Dermis blood vessel endothelial cell (primary cell): ENCODE data around the gene GATB. TPM values are rescaled to one million over a fixed set of nuclear protein-coding genes. Genes with fewer than 3 reads are reported as not detected.

Source experiments
- DNase-seq: peaks from one replicate; pipeline ENCODE4 v3.0.0; 2010
- total RNA-seq: library from RNA; depleted of rRNA; stranded (reverse); fragments of >200 nt; gene quantifications from 2 replicates; pipeline ENCODE4 v1.2.3, GENCODE V29; 2014

GATB gene
- total RNA-seq, 1 donor from 2014 or later = 13.4 TPM

DNA sequence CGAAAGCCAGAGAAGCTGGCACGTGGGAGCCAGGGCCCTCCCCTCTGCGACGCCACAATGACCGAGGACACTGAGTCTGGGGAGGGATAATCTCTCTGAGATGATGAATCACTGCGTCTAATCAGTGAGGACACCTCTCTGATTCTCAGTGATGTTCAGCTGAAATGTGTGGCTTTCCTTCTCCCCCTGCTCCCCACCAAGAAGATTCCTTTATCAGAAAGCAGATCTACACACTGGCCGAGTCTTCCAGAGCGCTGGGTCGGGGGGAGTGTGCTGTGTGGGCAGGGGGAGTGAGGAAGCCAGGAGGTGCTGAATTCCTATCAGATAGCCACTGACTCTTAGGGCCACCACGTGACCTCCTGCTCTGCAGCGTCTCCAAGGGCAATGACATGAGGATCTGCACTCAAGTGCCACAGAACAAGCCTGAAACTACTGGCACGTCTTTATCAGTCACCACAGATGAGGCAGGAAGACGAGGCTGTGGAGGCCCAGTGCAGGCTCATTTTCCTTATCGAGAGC lies 89.2 kb downstream of the GATB start:
- no peak for DNase-seq

DNA sequence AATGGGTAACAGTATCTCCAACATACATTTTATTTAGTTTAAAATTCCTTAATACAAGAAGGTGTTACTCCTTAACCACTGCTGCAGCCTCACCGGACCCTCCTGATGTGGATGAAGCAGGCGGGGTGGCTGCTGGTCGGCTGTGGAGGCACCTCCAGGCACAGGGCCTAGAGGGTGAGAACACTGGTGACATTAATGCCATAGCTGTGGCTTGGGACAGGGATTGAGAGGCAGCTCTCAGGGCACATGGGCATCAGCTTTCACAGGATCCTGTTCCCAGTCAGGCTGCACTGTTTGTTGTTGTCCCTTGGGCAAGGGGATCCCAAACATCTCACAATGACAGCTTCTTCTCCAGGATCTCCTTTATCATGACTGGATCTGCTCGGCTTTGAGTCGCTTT lies 90.0 kb downstream of the GATB start:
- no peak for DNase-seq

DNA sequence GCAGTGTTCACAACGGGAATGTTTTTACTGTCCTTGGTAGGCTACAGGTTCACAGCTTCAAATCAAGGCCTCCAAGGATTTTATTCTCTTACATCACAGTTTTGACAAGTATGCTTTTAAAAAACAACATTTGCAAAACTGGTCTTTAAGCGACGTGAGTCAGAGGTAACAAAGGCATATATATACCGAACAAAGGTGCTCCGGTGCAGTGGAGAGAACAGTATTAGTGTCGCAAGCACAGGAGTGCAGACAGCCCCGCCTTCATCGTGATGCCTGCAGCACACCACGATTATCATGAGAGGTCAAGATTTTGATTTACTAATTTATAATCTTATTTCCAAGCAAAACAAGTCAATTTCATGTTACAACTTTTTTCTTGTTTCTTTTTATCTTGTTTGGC lies 90.8 kb downstream of the GATB start:
- no peak for DNase-seq

DNA sequence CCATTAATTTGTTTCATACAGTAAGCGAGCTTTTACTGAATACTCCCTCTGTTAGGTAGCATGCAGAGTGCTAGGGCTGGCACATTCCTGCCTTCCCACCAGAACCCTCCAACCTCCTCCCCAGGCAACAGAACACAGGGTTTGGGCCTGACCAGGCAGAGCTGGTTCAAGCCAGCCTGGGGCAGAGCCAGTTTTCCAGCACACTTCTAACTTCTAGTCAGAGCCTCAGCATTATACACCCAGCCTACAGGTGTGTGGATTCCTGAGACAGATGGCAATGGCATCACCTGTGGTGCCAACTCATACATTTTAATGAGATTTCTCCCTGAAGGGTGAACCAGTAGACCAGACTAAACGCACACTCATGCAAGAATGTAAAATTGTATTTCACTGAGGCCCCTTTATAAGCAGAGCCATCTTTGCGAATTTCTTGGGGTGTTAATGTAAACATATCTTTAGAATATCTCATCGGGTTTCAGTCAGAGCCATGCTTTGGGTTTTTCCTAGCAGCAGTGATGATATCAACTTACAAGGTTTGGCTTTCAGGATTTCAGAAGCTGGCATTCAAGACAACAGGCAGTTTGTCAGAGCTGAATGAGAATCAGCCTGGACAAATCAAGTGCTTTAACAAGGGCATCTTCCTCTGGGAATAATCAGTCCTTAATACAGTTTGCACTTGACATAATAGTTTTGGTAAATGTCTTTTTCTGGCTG lies 92.0 kb downstream of the GATB start:
- DNase-seq = no peak

DNA sequence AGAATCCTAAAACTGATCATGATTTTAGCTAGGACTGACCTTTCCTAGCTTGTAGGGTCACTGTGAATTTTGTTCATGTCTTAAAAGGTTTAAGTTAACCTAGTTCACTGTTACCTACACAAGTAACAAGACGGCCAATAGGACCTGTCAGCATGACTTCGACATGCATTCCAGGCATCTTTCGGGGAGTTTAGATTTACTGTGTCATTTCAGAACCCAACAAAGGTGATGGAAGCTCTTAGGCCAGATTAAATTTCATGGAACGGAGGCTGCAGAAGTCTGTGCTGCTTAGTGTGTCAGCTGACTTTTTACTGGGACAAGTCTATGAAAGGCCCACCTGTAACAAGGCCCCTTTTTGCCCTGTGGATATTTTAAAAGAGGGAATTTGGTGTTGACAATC lies 93.1 kb downstream of the GATB start:
- DNase-seq = no peak

DNA sequence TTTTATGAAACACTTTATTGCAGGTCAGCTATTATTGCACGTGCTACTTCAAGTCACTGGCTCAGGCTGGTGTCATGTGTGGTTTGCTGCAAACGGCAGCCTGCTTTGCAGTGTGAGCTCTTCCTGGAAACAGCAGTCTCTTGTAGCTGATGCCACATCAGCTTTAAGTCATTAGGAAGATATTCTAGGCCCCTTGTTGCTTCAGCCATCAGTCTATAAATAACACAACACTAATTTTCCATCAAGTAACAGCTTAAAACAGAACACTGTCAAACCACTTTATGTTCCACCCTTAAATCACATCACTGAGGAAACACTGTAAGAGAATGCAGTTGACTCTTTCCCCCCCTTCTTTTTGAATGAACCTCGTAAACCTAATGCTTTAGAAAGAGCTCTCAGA lies 93.8 kb downstream of the GATB start:
- no peak for DNase-seq

DNA sequence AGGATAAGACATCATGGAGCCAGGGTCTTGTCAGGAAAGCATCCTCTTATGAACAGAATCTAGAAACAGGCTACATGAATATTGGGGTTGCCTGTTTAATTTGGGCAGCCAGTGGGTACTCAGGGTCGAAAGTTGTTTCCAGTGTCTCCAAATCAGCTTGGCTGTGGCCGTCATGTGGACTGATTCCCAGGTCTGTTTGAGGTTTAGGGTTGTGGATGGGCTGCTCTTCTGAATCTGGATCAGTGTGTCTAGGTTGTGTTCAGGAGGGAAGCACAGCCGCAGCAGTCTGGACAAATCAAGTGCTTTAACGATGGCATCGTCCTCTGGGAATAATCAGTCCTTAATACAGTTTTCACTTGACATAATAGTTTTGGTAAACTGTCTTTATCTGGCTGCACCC lies 94.3 kb downstream of the GATB start:
- no peak for DNase-seq

DNA sequence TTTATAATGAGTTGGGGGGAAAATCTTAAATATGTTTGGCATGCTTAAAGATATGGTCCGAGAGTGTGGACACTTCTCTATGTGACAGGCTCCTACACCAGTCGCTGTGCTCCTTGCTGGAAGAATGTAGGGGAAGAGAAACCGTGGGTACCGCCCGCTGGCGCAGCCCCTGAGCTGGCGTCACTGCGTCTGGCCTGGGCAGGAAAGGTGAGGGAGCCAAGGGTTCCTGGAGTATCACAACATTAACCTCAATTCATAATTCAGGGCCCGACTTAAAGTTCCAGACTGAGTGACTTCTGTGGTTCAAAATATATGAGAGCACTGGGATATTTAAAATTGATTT lies 95.1 kb downstream of the GATB start:
- DNase-seq = no peak

DNA sequence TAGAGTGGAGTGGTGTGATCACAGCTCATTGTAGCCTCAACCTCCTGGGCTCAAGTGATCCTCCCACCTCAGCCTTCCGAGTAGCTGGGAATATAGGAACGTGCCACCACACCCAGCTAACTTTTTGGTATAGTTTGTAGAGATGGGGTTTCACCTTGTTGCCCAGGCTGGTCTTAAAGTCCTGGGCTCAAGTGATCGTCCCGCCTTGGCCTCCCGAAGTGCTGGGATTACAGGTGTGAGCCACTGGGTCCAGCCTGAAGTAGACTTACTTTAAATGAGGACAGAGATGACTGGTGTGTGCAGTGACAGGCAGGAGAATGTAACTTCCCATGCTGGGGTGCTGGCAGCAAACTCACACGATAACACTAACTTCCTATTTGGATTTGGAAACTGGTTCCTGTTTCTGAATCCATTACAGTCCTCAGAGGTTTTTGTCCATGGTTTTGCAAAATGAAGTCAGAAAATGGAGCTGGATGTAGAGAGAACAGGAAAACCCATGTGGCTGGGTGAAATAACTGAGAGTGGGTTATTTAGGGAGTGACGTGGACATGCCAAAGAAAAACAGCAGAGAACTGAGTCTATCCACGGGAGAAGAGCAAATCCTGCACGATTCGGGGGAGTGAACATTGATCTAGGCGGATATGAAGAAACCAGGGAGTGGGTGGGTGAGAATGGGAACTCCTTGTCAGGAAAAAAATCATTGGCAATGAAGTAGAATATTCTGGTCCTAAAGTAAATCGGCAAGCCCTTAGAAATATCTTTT lies 95.6 kb downstream of the GATB start:
- no peak for DNase-seq

DNA sequence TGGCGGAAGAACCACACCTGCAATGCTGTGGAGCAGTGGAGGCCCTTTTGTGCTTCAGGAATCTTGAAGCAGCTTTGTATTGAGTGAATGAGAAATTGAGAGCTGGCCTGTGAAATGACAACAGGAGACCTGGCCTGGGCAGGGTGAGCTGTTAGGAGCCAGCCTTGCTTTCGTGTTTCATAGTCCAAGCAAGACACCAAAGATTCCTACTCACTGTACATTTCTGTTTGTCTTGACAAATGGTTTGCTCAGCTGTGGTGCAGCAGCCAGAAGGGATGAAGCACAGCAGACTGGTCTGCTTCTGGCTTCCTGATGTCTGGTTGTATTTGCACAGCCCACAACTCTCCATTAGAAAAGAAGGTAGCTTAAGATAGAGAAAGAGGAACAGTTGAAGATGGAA lies 96.5 kb downstream of the GATB start:
- no peak for DNase-seq

DNA sequence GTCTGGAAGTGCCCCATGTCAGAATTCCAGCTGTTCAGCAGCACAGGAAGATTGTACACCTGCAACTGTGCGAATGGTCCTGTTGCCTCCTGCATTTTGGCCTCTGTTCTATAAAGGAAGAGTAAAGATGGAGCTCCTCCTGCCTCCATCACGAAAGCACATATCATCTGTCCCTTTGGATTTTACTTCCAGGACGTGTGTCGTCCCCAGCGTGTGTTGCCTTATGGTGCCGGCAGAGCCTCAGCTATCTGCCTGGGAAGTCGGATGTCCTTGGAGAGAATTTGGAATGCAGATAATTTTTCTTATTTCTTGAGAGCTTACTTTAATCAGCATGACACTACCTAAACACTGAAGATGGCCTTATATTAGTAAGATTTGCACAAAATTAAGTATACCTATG lies 97.7 kb downstream of the GATB start:
- no peak for DNase-seq

DNA sequence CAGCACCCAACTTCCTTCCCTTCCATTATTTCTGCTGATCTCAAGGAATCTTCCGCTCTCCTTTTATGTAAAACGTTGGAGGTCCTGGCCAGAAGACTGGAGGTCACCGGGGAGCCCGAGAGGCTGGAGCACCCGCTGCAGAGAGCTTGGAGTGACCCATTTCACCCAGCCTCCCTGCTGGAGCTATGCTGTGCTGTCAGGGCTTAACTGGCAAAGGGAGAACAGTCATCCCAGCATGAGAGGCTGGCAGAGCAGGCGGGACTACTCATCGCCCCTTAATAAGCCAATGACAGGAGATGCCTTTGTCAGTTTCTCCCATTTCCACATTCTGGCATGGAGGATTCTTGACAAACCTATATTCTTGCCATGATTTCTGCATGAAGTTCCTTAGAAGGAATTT lies 98.9 kb downstream of the GATB start:
- no peak for DNase-seq

DNA sequence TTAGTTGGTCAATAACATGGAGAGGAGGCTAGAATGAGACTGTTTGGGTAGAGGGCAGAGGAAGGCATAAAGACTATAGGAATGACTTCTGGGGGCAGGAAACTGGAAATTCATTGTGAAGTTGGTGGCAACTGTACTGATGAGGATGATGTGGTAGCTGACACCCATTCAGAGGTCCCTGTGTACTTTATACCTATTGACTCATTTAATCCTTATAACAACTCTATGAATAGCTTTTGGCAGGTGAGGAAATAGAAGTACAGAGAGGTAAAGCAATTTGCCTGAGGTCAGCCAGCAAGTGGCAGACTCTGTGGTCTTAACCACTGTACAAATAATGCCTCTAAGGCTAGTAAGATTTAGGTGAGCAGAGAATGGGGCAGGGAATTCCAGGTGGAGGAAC lies 100.1 kb downstream of the GATB start:
- DNase-seq = no peak

DNA sequence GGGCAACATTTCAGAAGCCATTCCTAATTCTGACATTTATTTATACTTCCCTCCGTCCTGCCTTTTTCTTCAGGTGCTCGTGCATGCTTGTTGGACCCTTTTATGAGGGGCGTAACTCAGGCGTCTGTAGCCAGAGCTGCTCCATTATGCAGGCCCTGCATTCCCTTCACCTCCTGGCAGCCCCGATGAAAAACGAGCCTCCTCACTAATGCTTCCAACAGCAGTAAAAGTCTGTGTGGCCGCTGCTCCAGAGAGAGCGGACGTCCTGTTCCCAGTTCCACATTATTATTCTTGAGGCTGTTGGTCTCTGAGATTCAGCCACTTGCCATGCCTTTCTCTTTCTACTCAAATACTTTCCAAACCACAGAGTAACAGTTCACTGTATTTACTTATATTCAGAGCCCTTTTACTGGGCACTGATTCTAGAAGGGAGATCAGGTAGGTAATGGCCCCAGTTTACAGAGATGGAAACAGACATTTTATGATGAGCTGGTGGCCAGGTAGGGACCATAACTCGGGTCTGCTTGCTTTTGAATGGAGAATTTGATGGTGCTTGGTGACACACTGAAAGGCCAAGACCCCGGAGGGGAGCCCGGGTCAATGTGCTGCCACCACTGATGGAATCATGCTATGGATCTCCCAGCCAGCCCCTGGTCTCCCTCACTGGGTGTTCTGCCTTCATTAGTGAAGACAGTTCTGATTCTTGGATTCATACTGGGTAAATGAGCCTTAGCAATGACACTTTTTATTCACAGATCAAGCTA lies 101.0 kb downstream of the GATB start:
- DNase-seq = no peak

DNA sequence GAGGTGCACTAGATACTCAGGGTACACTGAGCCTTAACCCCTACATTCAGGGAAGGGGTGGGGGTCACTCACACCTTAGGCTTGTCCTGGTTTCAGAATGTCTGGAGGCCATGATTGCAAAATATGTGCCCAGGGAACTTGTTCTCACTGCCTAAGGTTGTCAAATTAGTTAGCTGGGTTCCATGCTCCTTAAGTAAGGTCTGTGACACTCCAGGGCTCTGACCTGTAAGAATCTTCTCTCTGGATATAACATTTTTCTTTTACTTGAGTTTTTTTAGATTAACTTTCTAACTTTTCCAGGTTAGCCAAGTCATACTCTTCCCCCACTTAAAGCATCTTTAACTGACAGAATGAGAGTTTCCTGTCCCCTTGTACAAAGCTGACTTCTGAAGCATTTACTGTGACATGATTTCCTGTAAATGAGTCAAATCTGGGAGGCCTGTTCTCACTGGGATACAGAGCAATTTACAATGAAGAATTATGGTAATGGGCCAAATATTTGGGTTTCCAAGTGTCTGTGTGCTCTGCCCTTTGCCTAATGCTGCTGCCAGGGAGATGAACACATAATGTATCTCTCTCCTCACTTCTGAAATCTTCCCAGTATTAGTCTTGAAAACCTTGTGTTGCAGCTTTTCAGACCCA lies 101.7 kb downstream of the GATB start:
- peak; percentile 75 for DNase-seq

DNA sequence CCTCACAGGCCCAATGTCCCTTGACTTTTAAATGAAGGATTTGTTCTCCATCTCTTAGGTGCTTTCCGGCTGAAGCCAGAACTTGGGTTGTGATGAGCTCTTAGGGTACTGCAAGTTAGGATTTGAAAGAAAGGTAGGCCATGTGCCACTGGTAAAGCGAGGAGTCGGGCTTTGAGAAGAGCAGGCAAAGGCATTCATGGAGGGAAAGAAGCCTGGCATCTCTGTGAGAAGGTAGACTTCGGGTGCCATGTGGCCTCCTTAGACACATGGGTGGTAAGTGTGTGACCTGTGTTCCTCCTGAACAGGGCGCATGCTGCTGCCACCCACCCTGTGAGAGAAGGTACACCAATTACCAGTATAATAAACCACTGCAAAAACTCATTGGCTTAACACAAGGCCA lies 102.9 kb downstream of the GATB start:
- no peak for DNase-seq

DNA sequence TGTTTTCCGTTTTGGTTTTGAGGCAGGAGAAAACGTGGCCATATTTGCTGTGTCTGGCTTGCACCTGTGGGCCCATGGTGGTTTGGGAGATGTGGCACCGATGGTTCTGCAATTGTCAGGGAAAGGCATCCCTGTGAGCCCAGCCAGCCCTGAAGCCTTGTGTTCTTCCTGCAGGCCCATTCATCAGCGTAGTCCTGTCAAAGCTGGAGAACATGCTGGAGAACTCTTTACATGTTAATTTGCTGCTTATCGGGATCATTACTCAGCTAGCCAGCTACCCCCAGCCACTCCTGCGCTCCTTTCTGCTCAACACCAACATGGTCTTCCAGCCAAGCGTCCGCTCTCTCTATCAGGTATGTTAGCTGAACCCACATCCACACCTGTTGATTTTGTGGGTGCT lies 104.7 kb downstream of the GATB start:
- DNase-seq = no peak

DNA sequence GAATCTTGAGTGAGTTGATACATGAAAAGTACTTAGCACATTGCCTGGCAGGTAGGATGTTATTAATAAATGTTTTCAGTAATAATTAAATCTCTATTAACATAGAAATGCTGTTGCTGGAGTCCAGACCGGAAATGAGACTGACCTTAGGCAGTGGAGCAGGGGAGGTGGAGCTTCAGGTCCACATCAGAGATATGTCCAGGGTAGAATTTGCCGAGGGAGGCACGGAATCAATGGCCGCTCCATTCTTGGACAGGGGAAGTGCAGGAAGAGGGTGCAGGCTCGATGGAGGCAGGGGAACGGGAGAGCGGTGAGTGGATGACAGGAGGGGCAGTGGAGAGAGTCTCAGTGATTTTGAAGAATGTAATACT lies 107.3 kb downstream of the GATB start:
- no peak for DNase-seq

DNA sequence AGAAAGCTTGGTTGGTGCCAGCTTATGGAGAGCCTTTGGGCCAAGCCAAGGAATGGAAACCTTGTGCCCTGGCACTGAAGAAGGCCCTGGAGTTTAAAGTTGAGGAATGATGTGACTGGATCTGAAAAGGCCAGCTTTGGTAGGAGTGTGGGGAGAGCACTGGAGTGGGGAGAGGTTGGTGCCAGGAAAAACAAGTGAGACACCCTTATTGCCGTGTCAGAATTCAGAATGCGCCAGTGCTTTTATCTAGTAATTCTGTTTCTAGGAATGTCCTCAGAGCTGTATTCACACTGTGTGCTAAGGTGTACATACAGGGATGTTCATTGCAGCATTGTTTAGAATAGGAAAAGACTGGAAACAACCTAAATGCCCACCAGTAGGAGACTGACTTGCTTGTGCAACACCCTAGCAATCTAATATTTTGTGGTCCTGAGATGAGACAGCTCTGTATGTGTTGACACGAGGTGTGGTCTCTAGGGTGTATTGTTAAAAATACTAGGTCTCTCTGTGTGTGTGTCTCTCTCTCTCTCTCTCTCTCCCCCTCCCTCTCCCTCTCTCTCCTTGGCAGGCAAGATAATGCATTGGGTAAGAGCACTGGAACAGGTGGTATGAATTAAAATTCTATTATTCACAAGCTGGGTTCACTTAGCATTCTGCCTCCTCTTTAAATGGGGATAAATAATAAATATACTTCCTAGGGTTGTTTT lies 107.8 kb downstream of the GATB start:
- no peak for DNase-seq

DNA sequence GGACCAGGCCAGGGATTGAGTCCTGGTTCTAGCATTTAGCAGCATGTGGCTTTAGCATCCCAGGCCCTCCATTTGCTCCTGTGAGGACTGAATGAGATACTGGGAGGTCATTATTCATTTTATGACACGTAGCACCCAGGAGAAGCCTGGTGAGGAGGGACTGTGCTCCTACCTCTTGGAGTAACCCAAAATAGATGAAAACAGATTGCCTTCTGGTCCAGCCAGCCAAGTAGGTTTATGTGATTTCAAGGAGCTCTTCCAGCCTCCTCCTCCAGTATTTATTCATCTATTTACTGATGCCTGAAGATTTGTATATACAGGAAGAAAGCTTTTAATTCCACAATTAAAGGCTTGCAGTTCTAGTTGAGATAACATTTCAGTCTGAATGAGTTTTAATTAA lies 109.3 kb downstream of the GATB start:
- DNase-seq = no peak

DNA sequence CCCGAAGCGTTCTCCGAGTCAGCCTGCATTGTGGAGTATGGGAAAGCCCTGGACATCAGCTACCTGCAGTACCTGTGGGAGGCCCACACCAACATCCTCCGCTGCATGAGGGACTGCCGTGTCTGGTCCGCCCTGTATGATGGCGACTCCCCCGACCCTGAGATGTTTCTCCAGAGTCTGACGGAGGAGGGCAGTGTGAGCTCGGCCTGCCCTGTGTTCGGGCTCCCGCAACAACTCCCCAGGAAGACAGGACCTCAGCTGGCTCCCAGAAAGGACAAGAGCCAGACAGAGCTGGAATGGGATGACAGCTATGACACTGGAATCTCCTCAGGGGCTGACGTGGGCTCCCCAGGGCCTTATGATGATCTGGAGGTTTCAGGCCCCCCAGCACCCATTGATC lies 111.3 kb downstream of the GATB start:
- peak; percentile 7 for DNase-seq

DNA sequence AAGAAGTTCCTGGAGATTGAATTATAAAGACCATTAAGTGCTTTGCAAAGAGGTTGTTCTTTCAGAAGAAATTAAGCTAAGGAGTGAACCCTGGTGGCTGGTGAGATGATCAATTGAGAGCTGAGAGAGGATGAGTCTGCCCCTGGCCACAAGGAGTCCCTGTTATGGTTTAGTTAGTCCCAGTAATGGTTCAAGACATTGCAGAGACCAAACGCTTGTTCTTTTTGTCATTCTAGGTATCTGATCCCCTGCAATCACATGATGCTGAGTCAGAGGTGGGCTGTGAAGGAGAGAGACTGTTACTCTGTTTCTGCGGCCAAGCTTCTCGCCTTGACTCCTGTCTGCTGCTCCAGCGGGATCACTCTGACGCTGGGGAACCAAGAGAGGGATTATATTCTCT lies 114.5 kb downstream of the GATB start:
- DNase-seq = no peak

DNA sequence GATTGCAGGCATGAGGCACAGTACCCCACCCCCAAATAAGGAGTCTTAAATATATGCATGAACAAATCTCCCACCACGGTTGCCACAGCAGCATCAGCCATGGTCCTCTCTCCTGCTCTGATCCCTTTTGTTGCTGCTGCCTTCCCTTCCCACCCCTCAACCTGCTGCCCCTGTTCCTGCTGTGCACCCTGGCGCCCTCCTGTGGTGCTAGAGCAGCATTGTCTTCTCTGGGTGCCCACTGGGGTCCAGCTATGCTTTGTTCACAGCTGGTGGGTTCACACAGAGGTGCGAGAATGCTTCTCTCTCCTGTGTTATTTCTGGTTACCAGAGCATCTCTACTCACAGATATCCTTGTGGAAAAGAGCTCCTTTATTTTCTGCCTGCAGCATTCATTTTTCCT lies 116.2 kb downstream of the GATB start:
- DNase-seq = peak; percentile 32
